ENCODE data around the gene GP1BB. TPM values are rescaled to one million over a fixed set of nuclear protein-coding genes. Genes with fewer than 3 reads are reported as not detected.
A peak's percentile ranks its signal among the peaks of the same experiment; 100 is the strongest.

Gene GP1BB
- total and polyA plus RNA-seq, 5 donors from 2014 or later = 6.4 TPM; not detected in 4

- Histone ChIP-seq H3K9me3 (ENCODE audit: control insufficient read depth in 2 of 2, low read length in 2 of 2) (no peaks in the 10 kb centered on the region), H3K4me1 (ENCODE audit: control insufficient read depth, insufficient read depth, low read length, poor library complexity, severe bottlenecking) (peaks cover 44% of the 10 kb centered on the region), H3K36me3 (ENCODE audit: control insufficient read depth, insufficient read depth, low read length) (no peaks in the 10 kb centered on the region), H3K27me3 (ENCODE audit: control insufficient read depth, insufficient read depth, low read length) (peaks cover 6% of the 10 kb centered on the region), H3K27ac (ENCODE audit: insufficient read depth, low read length, poor library complexity, severe bottlenecking) (no peak overlapping the region), H3K4me3 (ENCODE audit: low read depth, low read length) (no peak overlapping the region)
- no peak for ATAC-seq (ENCODE audit: low read depth in 2 of 2)
- Mint-ChIP-seq H3K4me3 (peak overlapping the region in 2 of 4 donors; percentile 2 to 44), H3K9me3 (peaks cover 0 to 3% (median 0%) of the 10 kb centered on the region in 7 donors), H3K36me3 (no peaks in the 10 kb centered on the region), H3K4me1 (peaks cover 5 to 39% (median 13%) of the 10 kb centered on the region in 4 donors), H3K27me3 (peaks cover 68% of the 10 kb centered on the region), H3K27ac (no peak overlapping the region)
- DNase-seq = no peak
Measured at GRCh38 chr22:19762568-19763457, 39.5 kb downstream of the GP1BB start.

- Histone ChIP-seq H3K27ac (ENCODE audit: insufficient read depth, low read length, poor library complexity, severe bottlenecking) (no peak overlapping the region), H3K9me3 (ENCODE audit: control insufficient read depth in 2 of 2, low read length in 2 of 2) (no peaks in the 10 kb centered on the region), H3K27me3 (ENCODE audit: control insufficient read depth, insufficient read depth, low read length) (peaks cover 10% of the 10 kb centered on the region), H3K4me1 (ENCODE audit: control insufficient read depth, insufficient read depth, low read length, poor library complexity, severe bottlenecking) (peaks cover 44% of the 10 kb centered on the region), H3K36me3 (ENCODE audit: control insufficient read depth, insufficient read depth, low read length) (no peaks in the 10 kb centered on the region), H3K4me3 (ENCODE audit: low read depth, low read length) (no peak overlapping the region)
- H3K36me3 Mint-ChIP-seq = no peaks in the 10 kb centered on the region
- peaks cover 5 to 41% (median 13%) of the 10 kb centered on the region in 4 donors for H3K4me1 Mint-ChIP-seq
- peaks cover 68% of the 10 kb centered on the region for H3K27me3 Mint-ChIP-seq
- H3K4me3 Mint-ChIP-seq = peak overlapping the region in 1 of 4 donors; percentile 35
- H3K27ac Mint-ChIP-seq = no peak overlapping the region
- H3K9me3 Mint-ChIP-seq = peaks cover 0 to 3% (median 0%) of the 10 kb centered on the region in 7 donors
- DNase-seq (no peak), ATAC-seq (ENCODE audit: low read depth in 2 of 2) (no peak)
Measured at GRCh38 chr22:19763458-19764298, 40.3 kb downstream of the GP1BB start.

- Histone ChIP-seq H3K27me3 (ENCODE audit: control insufficient read depth, insufficient read depth, low read length) (peaks cover 10% of the 10 kb centered on the region), H3K36me3 (ENCODE audit: control insufficient read depth, insufficient read depth, low read length) (no peaks in the 10 kb centered on the region), H3K4me3 (ENCODE audit: low read depth, low read length) (no peak overlapping the region), H3K27ac (ENCODE audit: insufficient read depth, low read length, poor library complexity, severe bottlenecking) (no peak overlapping the region), H3K9me3 (ENCODE audit: control insufficient read depth in 2 of 2, low read length in 2 of 2) (no peaks in the 10 kb centered on the region), H3K4me1 (ENCODE audit: control insufficient read depth, insufficient read depth, low read length, poor library complexity, severe bottlenecking) (peaks cover 40% of the 10 kb centered on the region)
- no peak overlapping the region for H3K27ac Mint-ChIP-seq
- peaks cover 0 to 3% (median 0%) of the 10 kb centered on the region in 7 donors for H3K9me3 Mint-ChIP-seq
- H3K36me3 Mint-ChIP-seq = no peaks in the 10 kb centered on the region
- H3K4me3 Mint-ChIP-seq = peak overlapping the region in 1 of 4 donors; percentile 67
- ATAC-seq (ENCODE audit: low read depth in 2 of 2) (no peak), DNase-seq (no peak)
- H3K4me1 Mint-ChIP-seq = peaks cover 5 to 42% (median 14%) of the 10 kb centered on the region in 4 donors
- peaks cover 73% of the 10 kb centered on the region for H3K27me3 Mint-ChIP-seq
Measured at GRCh38 chr22:19764299-19764593, 40.9 kb downstream of the GP1BB start.

GRCh38 chr22:19764636-19765476, 41.5 kb downstream of the GP1BB start:
- H3K27me3 ChIP-seq (ENCODE audit: control insufficient read depth, insufficient read depth, low read length) = peaks cover 8% of the 10 kb centered on the region
- H3K4me1 ChIP-seq (ENCODE audit: control insufficient read depth, insufficient read depth, low read length, poor library complexity, severe bottlenecking) = peaks cover 34% of the 10 kb centered on the region
- H3K9me3 ChIP-seq (ENCODE audit: control insufficient read depth in 2 of 2, low read length in 2 of 2) = no peaks in the 10 kb centered on the region
- ATAC-seq (ENCODE audit: low read depth in 2 of 2) (no peak), DNase-seq (no peak)
- peaks cover 5 to 38% (median 13%) of the 10 kb centered on the region in 4 donors for H3K4me1 Mint-ChIP-seq
- H3K36me3 Mint-ChIP-seq = no peaks in the 10 kb centered on the region
- peak overlapping the region; percentile 66 to 76 (median 70) for H3K4me3 Mint-ChIP-seq
- no peak overlapping the region for H3K27ac Mint-ChIP-seq
- peaks cover 0 to 1% (median 0%) of the 10 kb centered on the region in 7 donors for H3K9me3 Mint-ChIP-seq
- H3K36me3 ChIP-seq (ENCODE audit: control insufficient read depth, insufficient read depth, low read length) = no peaks in the 10 kb centered on the region
- no peak overlapping the region for H3K4me3 ChIP-seq (ENCODE audit: low read depth, low read length)
- no peak overlapping the region for H3K27ac ChIP-seq (ENCODE audit: insufficient read depth, low read length, poor library complexity, severe bottlenecking)
- peaks cover 73% of the 10 kb centered on the region for H3K27me3 Mint-ChIP-seq

- DNase-seq (peak in 1 of 3 donors; percentile 28), ATAC-seq (ENCODE audit: low read depth in 2 of 2) (peak in 1 of 2 donors; percentile 15)
- no peak overlapping the region for H3K27ac Mint-ChIP-seq
- peaks cover 0 to 2% (median 0%) of the 10 kb centered on the region in 7 donors for H3K9me3 Mint-ChIP-seq
- H3K27ac ChIP-seq (ENCODE audit: insufficient read depth, low read length, poor library complexity, severe bottlenecking) = no peak overlapping the region
- H3K4me1 Mint-ChIP-seq = peaks cover 0 to 34% (median 8%) of the 10 kb centered on the region in 4 donors
- H3K36me3 ChIP-seq (ENCODE audit: control insufficient read depth, insufficient read depth, low read length) = no peaks in the 10 kb centered on the region
- H3K9me3 ChIP-seq (ENCODE audit: control insufficient read depth in 2 of 2, low read length in 2 of 2) = no peaks in the 10 kb centered on the region
- no peaks in the 10 kb centered on the region for H3K36me3 Mint-ChIP-seq
- H3K4me1 ChIP-seq (ENCODE audit: control insufficient read depth, insufficient read depth, low read length, poor library complexity, severe bottlenecking) = peaks cover 29% of the 10 kb centered on the region
- H3K27me3 Mint-ChIP-seq = peaks cover 75% of the 10 kb centered on the region
- peaks cover 8% of the 10 kb centered on the region for H3K27me3 ChIP-seq (ENCODE audit: control insufficient read depth, insufficient read depth, low read length)
- H3K4me3 ChIP-seq (ENCODE audit: low read depth, low read length) = no peak overlapping the region
- peak overlapping the region; percentile 66 to 81 (median 74) for H3K4me3 Mint-ChIP-seq
Measured at GRCh38 chr22:19765477-19766239, 42.3 kb downstream of the GP1BB start.

GRCh38 chr22:19766240-19766510, 42.8 kb downstream of the GP1BB start:
- peaks cover 0 to 34% (median 8%) of the 10 kb centered on the region in 4 donors for H3K4me1 Mint-ChIP-seq
- peaks cover 28% of the 10 kb centered on the region for H3K4me1 ChIP-seq (ENCODE audit: control insufficient read depth, insufficient read depth, low read length, poor library complexity, severe bottlenecking)
- H3K36me3 ChIP-seq (ENCODE audit: control insufficient read depth, insufficient read depth, low read length) = no peaks in the 10 kb centered on the region
- H3K4me3 ChIP-seq (ENCODE audit: low read depth, low read length) = no peak overlapping the region
- ATAC-seq (ENCODE audit: low read depth in 2 of 2) (no peak), DNase-seq (no peak)
- peaks cover 8% of the 10 kb centered on the region for H3K27me3 ChIP-seq (ENCODE audit: control insufficient read depth, insufficient read depth, low read length)
- H3K36me3 Mint-ChIP-seq = no peaks in the 10 kb centered on the region
- H3K9me3 Mint-ChIP-seq = peaks cover 0 to 2% (median 0%) of the 10 kb centered on the region in 7 donors
- no peak overlapping the region for H3K4me3 Mint-ChIP-seq
- H3K27ac Mint-ChIP-seq = no peak overlapping the region
- no peaks in the 10 kb centered on the region for H3K9me3 ChIP-seq (ENCODE audit: control insufficient read depth in 2 of 2, low read length in 2 of 2)
- H3K27ac ChIP-seq (ENCODE audit: insufficient read depth, low read length, poor library complexity, severe bottlenecking) = no peak overlapping the region
- H3K27me3 Mint-ChIP-seq = peaks cover 76% of the 10 kb centered on the region
